NB4 (cell line): Measurements from ENCODE around the gene RRP1B.

ENCODE experiments used
- MYC ChIP-seq: IDR thresholded peaks from 2 replicates; pipeline ENCODE4 v1.6.1; 2011; ENCODE audit warnings: low read depth, low read length
- POLR2A ChIP-seq: IDR thresholded peaks from 2 replicates; pipeline ENCODE4 v1.6.1; 2011; ENCODE audit warnings: mild to moderate bottlenecking; ENCODE audit not compliant: insufficient read length; ENCODE audit errors: extremely low read depth
- TF ChIP-seq, protein P1 (sequence below): IDR thresholded peaks from one replicate; pipeline ENCODE4 v1.5.1; 2012; ENCODE audit warnings: low read depth, low read length

GRCh38 chr21:43696214-43696613, 36.9 kb downstream of the RRP1B start:
- TF ChIP-seq, protein P1, sequence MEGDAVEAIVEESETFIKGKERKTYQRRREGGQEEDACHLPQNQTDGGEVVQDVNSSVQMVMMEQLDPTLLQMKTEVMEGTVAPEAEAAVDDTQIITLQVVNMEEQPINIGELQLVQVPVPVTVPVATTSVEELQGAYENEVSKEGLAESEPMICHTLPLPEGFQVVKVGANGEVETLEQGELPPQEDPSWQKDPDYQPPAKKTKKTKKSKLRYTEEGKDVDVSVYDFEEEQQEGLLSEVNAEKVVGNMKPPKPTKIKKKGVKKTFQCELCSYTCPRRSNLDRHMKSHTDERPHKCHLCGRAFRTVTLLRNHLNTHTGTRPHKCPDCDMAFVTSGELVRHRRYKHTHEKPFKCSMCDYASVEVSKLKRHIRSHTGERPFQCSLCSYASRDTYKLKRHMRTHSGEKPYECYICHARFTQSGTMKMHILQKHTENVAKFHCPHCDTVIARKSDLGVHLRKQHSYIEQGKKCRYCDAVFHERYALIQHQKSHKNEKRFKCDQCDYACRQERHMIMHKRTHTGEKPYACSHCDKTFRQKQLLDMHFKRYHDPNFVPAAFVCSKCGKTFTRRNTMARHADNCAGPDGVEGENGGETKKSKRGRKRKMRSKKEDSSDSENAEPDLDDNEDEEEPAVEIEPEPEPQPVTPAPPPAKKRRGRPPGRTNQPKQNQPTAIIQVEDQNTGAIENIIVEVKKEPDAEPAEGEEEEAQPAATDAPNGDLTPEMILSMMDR, result no peak
- TF ChIP-seq POLR2A (no peak), MYC (no peak)
